ENCODE measurements around the gene INO80. TPM values are rescaled to one million over a fixed set of nuclear protein-coding genes. Genes with fewer than 3 reads are reported as not detected.
"Not testable (repeated sequence)": the region's sequence is repeated elsewhere in the genome, so short reads cannot be mapped to it uniquely, and the experiment has no call there.

The INO80 gene, protein sequence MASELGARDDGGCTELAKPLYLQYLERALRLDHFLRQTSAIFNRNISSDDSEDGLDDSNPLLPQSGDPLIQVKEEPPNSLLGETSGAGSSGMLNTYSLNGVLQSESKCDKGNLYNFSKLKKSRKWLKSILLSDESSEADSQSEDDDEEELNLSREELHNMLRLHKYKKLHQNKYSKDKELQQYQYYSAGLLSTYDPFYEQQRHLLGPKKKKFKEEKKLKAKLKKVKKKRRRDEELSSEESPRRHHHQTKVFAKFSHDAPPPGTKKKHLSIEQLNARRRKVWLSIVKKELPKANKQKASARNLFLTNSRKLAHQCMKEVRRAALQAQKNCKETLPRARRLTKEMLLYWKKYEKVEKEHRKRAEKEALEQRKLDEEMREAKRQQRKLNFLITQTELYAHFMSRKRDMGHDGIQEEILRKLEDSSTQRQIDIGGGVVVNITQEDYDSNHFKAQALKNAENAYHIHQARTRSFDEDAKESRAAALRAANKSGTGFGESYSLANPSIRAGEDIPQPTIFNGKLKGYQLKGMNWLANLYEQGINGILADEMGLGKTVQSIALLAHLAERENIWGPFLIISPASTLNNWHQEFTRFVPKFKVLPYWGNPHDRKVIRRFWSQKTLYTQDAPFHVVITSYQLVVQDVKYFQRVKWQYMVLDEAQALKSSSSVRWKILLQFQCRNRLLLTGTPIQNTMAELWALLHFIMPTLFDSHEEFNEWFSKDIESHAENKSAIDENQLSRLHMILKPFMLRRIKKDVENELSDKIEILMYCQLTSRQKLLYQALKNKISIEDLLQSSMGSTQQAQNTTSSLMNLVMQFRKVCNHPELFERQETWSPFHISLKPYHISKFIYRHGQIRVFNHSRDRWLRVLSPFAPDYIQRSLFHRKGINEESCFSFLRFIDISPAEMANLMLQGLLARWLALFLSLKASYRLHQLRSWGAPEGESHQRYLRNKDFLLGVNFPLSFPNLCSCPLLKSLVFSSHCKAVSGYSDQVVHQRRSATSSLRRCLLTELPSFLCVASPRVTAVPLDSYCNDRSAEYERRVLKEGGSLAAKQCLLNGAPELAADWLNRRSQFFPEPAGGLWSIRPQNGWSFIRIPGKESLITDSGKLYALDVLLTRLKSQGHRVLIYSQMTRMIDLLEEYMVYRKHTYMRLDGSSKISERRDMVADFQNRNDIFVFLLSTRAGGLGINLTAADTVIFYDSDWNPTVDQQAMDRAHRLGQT (N-terminal part only)
- 10 to 100 TPM; 21.8 to 22.1 TPM for total RNA-seq

DNA sequence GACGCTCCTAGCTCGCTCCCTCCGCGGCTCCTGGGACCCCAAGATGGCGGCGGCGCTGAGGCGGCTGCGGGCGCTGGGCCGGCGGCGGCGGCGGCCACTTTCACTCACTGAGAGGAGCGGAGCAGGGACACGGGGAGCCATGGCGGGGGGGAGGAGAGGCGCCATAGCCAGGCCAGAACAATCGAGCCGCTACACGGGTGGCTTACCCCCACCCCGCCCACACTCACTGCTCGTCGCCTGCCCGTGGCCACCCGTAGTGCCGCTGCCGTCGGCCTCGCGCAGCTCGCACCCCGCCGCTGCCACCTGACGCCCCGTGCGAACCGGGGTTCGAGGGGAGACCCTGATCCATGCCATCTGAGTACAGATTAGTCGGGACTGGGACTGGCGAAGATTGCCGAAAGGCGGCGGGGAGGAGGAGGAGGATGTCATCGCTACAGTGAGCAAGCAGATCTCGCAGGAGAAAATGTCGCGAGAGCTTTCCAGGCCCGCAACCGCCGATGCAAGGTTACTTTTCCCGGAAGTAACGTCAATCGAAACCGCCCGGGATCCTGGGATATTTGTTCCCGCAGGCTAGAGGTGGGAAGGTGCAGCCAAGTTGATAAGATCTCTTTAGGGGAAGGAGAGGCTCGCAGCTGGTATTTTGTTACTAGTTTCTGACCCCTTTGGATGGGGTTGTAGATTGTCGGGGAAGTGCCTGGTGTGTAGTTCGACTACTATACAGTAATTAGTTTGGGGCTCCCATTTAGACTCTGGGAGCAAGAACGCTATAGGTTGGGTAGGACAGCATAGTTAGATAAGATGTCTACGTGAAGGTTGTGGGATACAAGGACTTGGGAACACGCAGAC lies at the start of gene INO80:
Gene INO80, minus strand, starts transcription at position 165 of the 846 bp plus-strand sequence. CDS start 19,970 bp downstream, outside the sequence.
- H3K9me3 Mint-ChIP-seq = no peaks in the 10 kb centered on the region
- peak within 1 kb of the TSS; percentile 96 for H3K27ac Mint-ChIP-seq
- ChIA-PET CTCF (interaction anchor here (0.6 to 1.9 kb wide), 5 partner anchors 10 to 216 kb away, joined by 3 to 7 read pairs (median 4); partner anchors contain the start of genes NUSAP1 and OIP5), POLR2A (interaction anchor here (0.8 to 2.7 kb wide), 17 partner anchors 10 to 421 kb away, joined by 3 to 33 read pairs (median 4); partner anchors contain the start of genes CHAC1, CHP1, DLL4 and NUSAP1)
- no peaks in the 10 kb centered on the region for H3K27me3 Mint-ChIP-seq
- peaks cover 18% of the 10 kb centered on the region for H3K36me3 Mint-ChIP-seq (ENCODE audit: low read depth)
- DNase-seq = peak; percentile 98
- peak within 1 kb of the TSS; percentile 89 for H3K4me3 Mint-ChIP-seq
- peaks cover 34% of the 10 kb centered on the region for H3K4me1 Mint-ChIP-seq

DNA sequence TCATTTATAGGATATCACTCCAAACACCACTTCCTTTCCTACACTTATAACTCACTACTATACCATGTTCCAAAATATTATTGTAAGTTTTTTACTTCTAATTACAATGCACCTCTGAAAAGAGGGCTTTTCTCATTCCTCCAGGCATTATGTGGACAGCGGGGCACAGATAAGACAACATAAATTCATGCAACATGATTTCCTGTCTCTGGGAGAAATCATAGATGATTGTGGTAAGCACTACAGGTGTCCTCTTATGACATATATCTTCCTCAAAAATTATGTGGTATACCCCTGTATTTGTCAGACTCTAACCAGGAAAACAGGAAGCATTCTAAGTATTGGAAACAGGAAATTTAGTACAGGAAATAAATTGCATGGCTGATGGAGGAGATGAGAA lies 45.7 kb upstream of the INO80 start:
- Mint-ChIP-seq H3K27me3 (peaks cover 6% of the 10 kb centered on the region), H3K9me3 (no peaks in the 10 kb centered on the region), H3K4me1 (peaks cover 16% of the 10 kb centered on the region), H3K27ac (no peak overlapping the region), H3K4me3 (no peak overlapping the region), H3K36me3 (ENCODE audit: low read depth) (no peaks in the 10 kb centered on the region)
- ChIA-PET POLR2A (no interaction called here), CTCF (interaction anchor here (1.2 kb wide), 1 partner anchor 11 kb away, joined by 4 read pairs; no protein-coding TSS in a partner anchor)
- DNase-seq = no peak

DNA sequence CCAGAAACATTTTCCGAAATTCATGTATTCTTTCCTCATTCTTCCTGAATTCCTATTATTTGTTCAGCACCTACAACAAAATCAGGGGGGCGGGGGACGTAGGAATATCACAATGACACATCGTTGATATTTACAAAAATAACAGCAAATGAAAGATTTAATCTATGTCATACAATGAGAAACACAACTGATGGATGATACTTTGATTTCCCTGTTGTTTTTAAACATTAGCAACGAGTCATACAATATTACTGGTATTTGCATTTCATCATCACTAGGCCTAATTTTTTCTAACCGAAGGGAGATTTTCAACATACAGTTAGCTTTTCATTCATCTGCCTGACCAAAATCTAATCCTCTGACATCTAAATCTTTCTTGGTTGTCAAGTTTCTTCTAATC lies 45.3 kb upstream of the INO80 start:
- CTCF ChIA-PET = interaction anchor here (1.2 kb wide), 1 partner anchor 10 kb away, joined by 4 read pairs; no protein-coding TSS in a partner anchor
- H3K4me1 Mint-ChIP-seq = peaks cover 16% of the 10 kb centered on the region

DNA sequence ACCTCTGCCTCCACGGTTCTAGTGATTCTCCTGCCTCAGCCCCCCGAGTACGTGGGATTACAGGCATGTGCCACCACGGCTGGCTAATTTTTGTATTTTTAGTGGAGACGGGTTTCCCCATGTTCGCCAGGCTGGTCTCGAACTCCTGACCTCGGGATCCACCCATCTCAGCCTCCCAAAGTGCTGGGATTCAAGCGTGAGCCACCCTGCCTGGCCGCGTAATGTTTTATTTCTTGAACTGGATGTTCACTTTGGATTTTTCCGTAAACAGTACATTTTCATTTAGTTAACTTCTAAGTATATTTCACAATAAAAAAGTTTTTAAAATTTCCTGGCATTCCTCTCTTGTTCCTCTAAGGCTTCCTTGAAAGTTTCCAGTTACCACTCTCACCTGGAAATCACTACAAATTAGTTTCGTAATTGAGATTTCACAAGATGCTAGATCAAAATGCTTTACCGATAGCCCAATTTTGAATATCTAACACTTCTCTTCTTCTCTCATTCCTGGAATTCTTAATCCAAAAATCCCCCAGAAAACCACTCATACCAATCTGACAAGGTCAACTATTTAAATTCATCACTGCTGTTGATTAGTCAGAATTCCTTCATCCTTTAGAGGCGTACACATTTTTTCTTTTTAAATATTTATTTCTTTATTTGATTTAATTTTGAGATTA lies 44.7 kb upstream of the INO80 start:
- CTCF ChIA-PET = no interaction called here
- no peaks in the 10 kb centered on the region for H3K36me3 Mint-ChIP-seq (ENCODE audit: low read depth)
- no peak overlapping the region for H3K27ac Mint-ChIP-seq
- H3K9me3 Mint-ChIP-seq = no peaks in the 10 kb centered on the region
- H3K27me3 Mint-ChIP-seq = peaks cover 4% of the 10 kb centered on the region
- H3K4me3 Mint-ChIP-seq = no peak overlapping the region
- no peak for DNase-seq
- peaks cover 16% of the 10 kb centered on the region for H3K4me1 Mint-ChIP-seq
- POLR2A ChIA-PET = no interaction called here

More for the DNA sequence above, 45.3 kb upstream of the INO80 start:
- H3K4me3 Mint-ChIP-seq = no peak overlapping the region
- no peaks in the 10 kb centered on the region for H3K9me3 Mint-ChIP-seq
- peaks cover 6% of the 10 kb centered on the region for H3K27me3 Mint-ChIP-seq
- H3K36me3 Mint-ChIP-seq (ENCODE audit: low read depth) = no peaks in the 10 kb centered on the region
- no peak overlapping the region for H3K27ac Mint-ChIP-seq
- no peak for DNase-seq
- POLR2A ChIA-PET = no interaction called here

DNA sequence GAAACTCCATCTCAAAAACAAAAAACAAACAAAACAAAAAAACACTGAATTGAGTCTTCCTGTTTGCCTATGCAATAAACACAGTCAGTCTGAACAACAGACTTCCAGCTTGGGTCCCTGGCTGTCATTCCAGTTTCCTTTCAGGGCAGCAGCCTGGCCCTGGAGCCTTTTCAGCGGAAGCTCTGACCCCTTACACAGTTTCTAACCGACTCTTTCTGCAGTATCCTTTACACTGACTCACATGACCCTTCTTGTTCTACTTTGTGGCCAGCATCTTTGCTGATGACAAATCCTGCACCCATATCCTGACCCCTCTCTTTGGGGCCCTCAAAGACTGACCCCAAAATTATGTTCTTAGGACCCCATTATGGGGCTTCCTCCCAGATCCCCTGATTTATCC lies 38.3 kb upstream of the INO80 start:
- CTCF ChIA-PET = interaction anchor here (1.5 kb wide), 1 partner anchor 297 kb away, joined by 6 read pairs; no protein-coding TSS in a partner anchor
- Mint-ChIP-seq H3K36me3 (ENCODE audit: low read depth) (peaks cover 4% of the 10 kb centered on the region), H3K27ac (no peak overlapping the region), H3K4me1 (peaks cover 33% of the 10 kb centered on the region), H3K9me3 (peaks cover 5% of the 10 kb centered on the region), H3K4me3 (no peak overlapping the region), H3K27me3 (no peaks in the 10 kb centered on the region)
- POLR2A ChIA-PET = interaction anchor here (0.6 to 1.2 kb wide), 2 partner anchors 38 to 77 kb away, joined by 3 to 6 read pairs; partner anchors contain the start of gene INO80
- no peak for DNase-seq

DNA sequence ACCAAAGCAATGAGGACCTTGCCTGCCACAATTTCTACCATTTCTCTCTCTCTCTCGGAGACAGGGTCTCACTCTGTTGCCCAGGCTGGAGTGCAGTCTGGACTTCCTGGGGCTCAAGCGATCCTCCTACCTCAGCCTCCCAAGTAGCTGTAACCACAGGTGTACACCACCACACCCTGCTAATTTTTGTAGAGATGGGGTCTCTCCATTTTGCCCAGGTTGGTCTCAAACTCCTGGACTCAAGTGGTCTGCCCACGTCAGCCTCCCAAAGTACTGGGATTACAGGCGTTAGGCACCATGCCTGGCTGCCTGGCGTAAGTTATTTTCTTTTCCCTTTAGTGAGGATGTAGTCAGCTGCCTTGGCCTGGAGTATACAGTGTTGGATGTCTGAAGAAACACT lies 37.7 kb upstream of the INO80 start:
- Mint-ChIP-seq H3K27ac (no peak overlapping the region), H3K27me3 (no peaks in the 10 kb centered on the region), H3K4me1 (peaks cover 36% of the 10 kb centered on the region), H3K4me3 (no peak overlapping the region), H3K9me3 (peaks cover 5% of the 10 kb centered on the region), H3K36me3 (ENCODE audit: low read depth) (peaks cover 4% of the 10 kb centered on the region)
- CTCF ChIA-PET = no interaction called here
- POLR2A ChIA-PET = interaction anchor here (1.2 to 4.6 kb wide), 2 partner anchors 38 kb away, joined by 6 to 33 read pairs; partner anchors contain the start of gene INO80
- DNase-seq = no peak

DNA sequence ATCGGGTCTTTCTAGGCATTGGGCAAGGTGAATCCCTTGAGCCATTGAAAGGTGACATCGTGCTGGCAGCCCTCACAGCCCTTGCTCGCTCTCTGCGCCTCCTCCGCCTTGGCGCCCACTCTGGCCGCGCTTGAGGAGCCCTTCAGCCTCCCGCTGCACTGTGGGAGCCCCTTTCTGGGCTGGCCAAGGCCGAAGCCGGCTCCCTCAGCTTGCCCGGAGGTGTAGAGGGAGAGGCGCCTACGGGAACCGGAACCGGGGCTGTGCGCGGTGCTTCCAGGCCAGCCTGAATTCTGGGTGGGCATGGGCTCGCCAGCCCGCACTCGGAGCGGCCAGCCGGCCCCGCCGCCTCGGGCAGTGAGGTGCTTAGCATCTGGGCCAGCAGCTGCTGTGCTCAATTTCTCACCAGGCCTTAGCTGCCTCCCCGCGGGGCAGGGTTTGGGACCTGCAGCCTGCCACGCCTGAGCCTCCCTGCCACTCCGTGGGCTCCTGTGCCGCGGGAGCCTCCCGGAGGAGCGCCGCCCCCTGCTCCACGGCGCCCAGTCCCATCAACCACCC lies 35.4 kb upstream of the INO80 start:
- Mint-ChIP-seq H3K9me3 (peaks cover 5% of the 10 kb centered on the region), H3K27me3 (no peaks in the 10 kb centered on the region), H3K4me3 (no peak overlapping the region), H3K36me3 (ENCODE audit: low read depth) (peaks cover 4% of the 10 kb centered on the region), H3K27ac (peak overlapping the region; percentile 94), H3K4me1 (peaks cover 36% of the 10 kb centered on the region)
- CTCF ChIA-PET = interaction anchor here (0.9 to 1.3 kb wide), 2 partner anchors 11 to 32 kb away, joined by 4 read pairs; no protein-coding TSS in a partner anchor
- POLR2A ChIA-PET = interaction anchor here (0.8 to 4.6 kb wide), 4 partner anchors 11 to 198 kb away, joined by 3 to 33 read pairs (median 4); partner anchors contain the start of genes CHAC1 and INO80
- no peak for DNase-seq

DNA sequence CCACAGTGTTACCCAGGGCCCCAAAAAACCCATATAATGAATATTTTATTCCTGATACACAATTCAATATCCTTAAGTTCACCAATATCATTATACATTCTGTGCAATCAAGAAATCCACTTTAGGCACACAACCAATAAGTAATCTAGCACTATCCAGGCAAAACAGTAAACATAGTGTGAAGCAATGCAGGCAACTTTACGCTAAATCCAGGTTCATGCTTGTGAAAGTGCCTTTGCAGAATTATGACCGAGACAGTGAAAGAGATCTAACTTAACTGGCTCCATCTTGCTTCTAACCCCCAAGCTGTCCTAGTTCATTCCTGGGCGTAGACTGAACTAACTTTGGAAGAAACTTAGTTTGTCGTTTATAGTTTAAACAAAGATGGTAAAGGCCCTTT lies 34.2 kb upstream of the INO80 start:
- ChIA-PET CTCF (no interaction called here), POLR2A (interaction anchor here (0.7 to 4.6 kb wide), 5 partner anchors 10 to 1341 kb away, joined by 3 to 33 read pairs (median 4); partner anchors contain the start of genes CHP1, EXD1, INO80 and ZNF106)
- Mint-ChIP-seq H3K4me3 (peak overlapping the region; percentile 56), H3K27ac (peak overlapping the region; percentile 94), H3K36me3 (ENCODE audit: low read depth) (peaks cover 4% of the 10 kb centered on the region), H3K4me1 (peaks cover 36% of the 10 kb centered on the region), H3K27me3 (no peaks in the 10 kb centered on the region), H3K9me3 (peaks cover 5% of the 10 kb centered on the region)
- DNase-seq = no peak

DNA sequence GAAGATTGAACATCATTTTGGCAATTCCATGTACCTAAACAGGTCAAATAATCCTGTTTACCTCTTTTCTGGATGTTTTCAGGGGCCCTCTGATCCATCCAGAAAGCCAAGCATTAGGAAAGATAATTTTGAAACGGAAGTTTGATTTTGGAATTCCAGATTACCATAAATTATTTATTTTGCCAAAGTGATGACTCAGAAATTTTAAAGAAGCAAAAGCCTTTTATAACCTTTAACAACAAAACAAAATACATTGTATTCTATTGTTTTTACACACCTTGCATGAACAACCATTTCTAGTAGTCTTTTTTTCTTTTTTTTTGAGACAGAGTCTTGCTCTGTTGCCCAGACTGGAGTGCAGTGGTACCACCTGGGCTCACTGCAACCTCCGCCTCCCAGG lies 32.0 kb upstream of the INO80 start:
- Mint-ChIP-seq H3K9me3 (peaks cover 4% of the 10 kb centered on the region), H3K36me3 (ENCODE audit: low read depth) (peaks cover 4% of the 10 kb centered on the region), H3K27me3 (no peaks in the 10 kb centered on the region), H3K4me1 (peaks cover 27% of the 10 kb centered on the region), H3K4me3 (no peak overlapping the region), H3K27ac (no peak overlapping the region)
- CTCF ChIA-PET = no interaction called here
- no peak for DNase-seq
- POLR2A ChIA-PET = no interaction called here

DNA sequence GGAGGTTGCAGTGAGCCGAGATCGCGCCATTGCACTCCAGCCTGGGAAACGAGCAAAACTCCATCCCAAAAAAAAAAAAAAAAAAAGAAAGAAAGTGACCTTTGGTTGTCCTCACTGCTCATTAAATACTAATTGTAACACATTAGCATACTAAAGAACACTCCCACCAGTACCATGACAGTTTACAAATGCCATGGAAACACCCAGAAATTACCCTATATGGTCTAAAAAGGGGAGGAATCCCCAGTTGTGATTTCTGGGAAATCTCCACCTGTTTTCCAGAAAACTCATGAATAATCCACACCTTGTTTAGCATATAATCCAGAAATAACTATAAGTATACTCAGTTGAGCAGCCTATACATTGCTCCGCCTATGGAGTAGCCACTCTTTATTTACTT lies 23.5 kb upstream of the INO80 start:
- CTCF ChIA-PET = no interaction called here
- Mint-ChIP-seq H3K27me3 (no peaks in the 10 kb centered on the region), H3K4me3 (no peak overlapping the region)

DNA sequence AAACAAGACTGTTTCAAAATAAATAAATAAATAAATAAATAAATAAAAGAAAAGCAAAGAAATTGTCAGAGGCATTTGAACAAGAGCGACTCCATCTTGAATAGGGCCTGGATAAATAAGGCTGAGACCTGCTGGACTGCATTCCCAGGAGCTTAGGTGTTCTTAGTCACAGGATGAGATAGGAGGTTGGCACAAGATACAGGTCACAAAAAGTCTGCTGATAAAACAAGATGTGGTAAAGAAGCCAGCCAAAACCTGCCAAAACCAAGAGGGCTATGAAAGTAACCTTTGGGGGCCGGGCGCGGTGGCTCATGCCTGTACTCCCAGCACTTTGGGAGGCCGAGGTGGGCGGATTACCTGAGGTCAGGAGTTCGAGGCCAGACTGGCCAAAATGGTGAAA lies 23.0 kb upstream of the INO80 start:
- H3K9me3 Mint-ChIP-seq; POLR2A ChIA-PET; H3K4me3 Mint-ChIP-seq; H3K27ac Mint-ChIP-seq; CTCF ChIA-PET; DNase-seq; H3K36me3 Mint-ChIP-seq (ENCODE audit: low read depth); H3K27me3 Mint-ChIP-seq: not testable (repeated sequence)
- peaks cover 15% of the 10 kb centered on the region for H3K4me1 Mint-ChIP-seq

More for the DNA sequence above, 23.5 kb upstream of the INO80 start:
- no peaks in the 10 kb centered on the region for H3K36me3 Mint-ChIP-seq (ENCODE audit: low read depth)
- peaks cover 15% of the 10 kb centered on the region for H3K4me1 Mint-ChIP-seq
- H3K9me3 Mint-ChIP-seq = no peaks in the 10 kb centered on the region
- no peak for DNase-seq
- POLR2A ChIA-PET = interaction anchor here (0.9 kb wide), 1 partner anchor 11 kb away, joined by 4 read pairs; no protein-coding TSS in a partner anchor
- H3K27ac Mint-ChIP-seq = no peak overlapping the region
